Heart right ventricle (tissue), 16 donors: ENCODE results near the gene C16orf90. TPM values are rescaled to one million over a fixed set of nuclear protein-coding genes. Genes with fewer than 3 reads are reported as not detected.

ENCODE experiments used
- ATAC-seq, 8 donors: fragments of 200-7000 bp; cut with Tn5 transposase; one replicate each; pipeline ENCODE4 v1.9.1; 2020; ENCODE audit warnings: mild to moderate bottlenecking in 8 of 8, moderate library complexity in 8 of 8, moderate number of reproducible peaks in 1 of 8
- DNase-seq, 2 donors: peaks; one replicate each; pipeline ENCODE4 v3.0.0-alpha.2; 2020
- H3K27ac ChIP-seq, 10 donors: fragments of 200-600 bp; sonication (generic) in 2 of 10; one replicate each; pipeline versions ENCODE4 v1.5.0 to v1.8.0; 2020 to 2022; ENCODE audit warnings: mild to moderate bottlenecking in 3 of 10
- H3K27me3 ChIP-seq, 7 donors: fragments of 200-600 bp; one replicate each; pipeline ENCODE4 v1.8.0; 2021 to 2022; ENCODE audit warnings: mild to moderate bottlenecking in 2 of 7
- H3K36me3 ChIP-seq, 9 donors: fragments of 200-600 bp; sonication (generic) in 1 of 9; one replicate each; pipeline versions ENCODE4 v1.5.0 to v1.8.0; 2020 to 2022; ENCODE audit warnings: mild to moderate bottlenecking in 2 of 9
- H3K4me1 ChIP-seq, 9 donors: fragments of 200-600 bp; sonication (generic) in 1 of 9; one replicate each; pipeline versions ENCODE4 v1.5.0 to v1.8.0; 2020 to 2022; ENCODE audit warnings: mild to moderate bottlenecking in 4 of 9
- H3K4me3 ChIP-seq, 10 donors: fragments of 200-600 bp; sonication (generic) in 2 of 10; one replicate each; pipeline versions ENCODE4 v1.5.0 to v1.8.0; 2020 to 2022; ENCODE audit warnings: mild to moderate bottlenecking in 7 of 10, moderate library complexity in 2 of 10
- H3K9me3 ChIP-seq, 11 donors: fragments of 200-600 bp in 10 of 11; sonication (generic) in 2 of 11; one replicate each; pipeline versions ENCODE4 v1.5.0 to v1.8.0; 2013 to 2022; ENCODE audit warnings: mild to moderate bottlenecking in 2 of 11, control low read depth in 1 of 11, moderate library complexity in 1 of 11
- CTCF ChIP-seq, 9 donors: fragments of 200-600 bp; sonication (generic) in 2 of 9; IDR thresholded peaks; one replicate each; pipeline versions ENCODE4 v1.5.0 to v1.8.0; 2021 to 2022; ENCODE audit warnings: antibody characterized with exemption in 9 of 9, mild to moderate bottlenecking in 5 of 9, moderate library complexity in 1 of 9
- WGBS, 2 donors: extraction: QIAGEN DNeasy Blood & Tissue Kit; methylation state at CpG; one replicate each; pipeline ENCODE4 v1.1.7; 2013; ENCODE audit warnings: inconsistent platforms in 1 of 2; 5-methylcytosine and 5-hydroxymethylcytosine counted together
- intact Hi-C, 10 donors: fragments of 100-400 bp; cut with DNase I; formaldehyde crosslinking; loops; one replicate each; pipeline versions ENCODE4 v1.11.1 to v1.14.2; 2022
- long read RNA-seq, 3 donors: library from polyadenylated mRNA; unstranded; transcript quantifications; one replicate each; pipeline ENCODE4 v2.0.0, GENCODE V29; 2020 to 2021
- polyA plus RNA-seq, 2 donors: library from polyadenylated mRNA; stranded (reverse); fragments of 200-250 nt; gene quantifications; one replicate each; pipeline ENCODE4 v1.2.3, GENCODE V29; 2013
- total RNA-seq, 10 donors: library from RNA; stranded (reverse); fragmentation: NEBNext Ultra II Directional in 3 of 10; extraction: Animal tissue kit (Norgen Biotek cat#: 25700) in 3 of 10; gene quantifications; one replicate each; pipeline versions ENCODE4 v1.2.1 to v1.2.4, GENCODE V29; 2021 to 2023
- donor health status: Arrhythmogenic right ventricular cardiomyopathy.
- donor health status: ischemic (EF 13 %, LVEDD 7.1; RV severe dilation, severe dysfunction).
- donor health status: healthy with polysubstance abuse.
- donor health status: DM: no; HTN: yes; CAD: no.
- donor health status: DM: no; HTN: no; CAD: no.
- donor health status: ischemic (EF 25% LVEDD 6.9; RV normal size, moderate dysfunction).
- donor health status: ischemic (EF 25% LVEDD 5.7; RV mildly dilated, moderate dysfunction).
- donor health status: healthy.
- donor health status: DM: yes; HTN: yes; CAD: no.
- donor health status: Ischemic cardiomyopathy.
- donor health status: ischemic (EF 35%, LVEDD 5.7; RV mildly dilated, moderate dysfunction).
- donor health status: nonischemic (EF 11% LVEDD 7.7; RV severe dilation, severe dysfunction).
- donor health status: DM: yes; HTN: yes; CAD: no.
- donor health status: PGD.
- donor health status: ischemic (EF 29% LVEDD 5.4; RV normal size, mild dysfunction).
- donor health status: nonischemic (EF 23%, LVEDD 6.1; RV moderate dilation, normal function).

The C16orf90 gene, protein sequence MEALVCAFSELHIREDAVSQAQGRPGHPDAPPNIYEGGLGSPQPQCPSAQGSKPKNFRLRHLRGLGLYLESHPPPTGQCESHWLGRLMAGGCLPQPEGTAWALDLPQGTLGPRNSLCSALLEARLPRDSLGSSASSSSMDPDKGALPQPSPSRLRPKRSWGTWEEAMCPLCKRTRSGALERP
- not detected for total RNA-seq
- not detected for polyA plus RNA-seq
- long read RNA-seq, donor 1, result 0 reads
- long read RNA-seq, donor 2, result 0 reads
- long read RNA-seq, donor 3, result 0 reads

GRCh38 chr16:3495176-3495575, at the start of gene C16orf90:
TSS of gene C16orf90 (minus strand) at chr16:3495489. CDS start at chr16:3495421, 68 bp downstream.
- no peak for DNase-seq
- Histone ChIP-seq H3K27me3 (no peaks in the 10 kb centered on the region), H3K9me3 (no peaks in the 10 kb centered on the region), H3K36me3 (no peaks in the 10 kb centered on the region), H3K27ac (no peak within 1 kb of the TSS), H3K4me1 (peaks cover 2 to 21% (median 7%) of the 10 kb centered on the region in 9 donors), H3K4me3 (no peak within 1 kb of the TSS)
- TF ChIP-seq CTCF (IDR thresholded peaks at IDR 0.05), result no peak
- ATAC-seq, result no peak
- WGBS, 2 donors, result 84 to 85% methylated on average over 3 of the region's 3 CpGs
- intact Hi-C loops, result loop anchor here in 3 of 10 donors (10.0 kb wide), 3 partner anchors 60 to 310 kb away; partner anchors contain the start of gene OR1F1 (in 1 of the 3)

GRCh38 chr16:3542601-3543373, 47.5 kb upstream of the C16orf90 start:
- Histone ChIP-seq H3K36me3 (peaks cover 0 to 47% (median 12%) of the 10 kb centered on the region in 9 donors), H3K27ac (no peak overlapping the region), H3K9me3 (no peaks in the 10 kb centered on the region), H3K4me1 (peaks cover 0 to 8% (median 0%) of the 10 kb centered on the region in 9 donors), H3K27me3 (no peaks in the 10 kb centered on the region), H3K4me3 (no peak overlapping the region)
- WGBS, 2 donors, result 81 to 83% methylated on average over 6 of the region's 6 CpGs
- DNase-seq, result no peak
- no peak for ATAC-seq
- TF ChIP-seq CTCF (IDR thresholded peaks at IDR 0.05), result no peak
- intact Hi-C loops, result no loop called here

GRCh38 chr16:3541527-3542155, 46.4 kb upstream of the C16orf90 start:
- ATAC-seq, result no peak
- no peaks in the 10 kb centered on the region for H3K9me3 ChIP-seq
- no peak overlapping the region for H3K4me3 ChIP-seq
- H3K27me3 ChIP-seq, result no peaks in the 10 kb centered on the region
- WGBS, 2 donors, result 87 to 89% methylated on average over 13 of the region's 13 CpGs
- intact Hi-C loops, result no loop called here
- no peak for DNase-seq
- H3K36me3 ChIP-seq, result peaks cover 0 to 58% (median 12%) of the 10 kb centered on the region in 9 donors
- peaks cover 0 to 10% (median 0%) of the 10 kb centered on the region in 9 donors for H3K4me1 ChIP-seq
- no peak overlapping the region for H3K27ac ChIP-seq
- no peak for TF ChIP-seq CTCF (IDR thresholded peaks at IDR 0.05)

DNA sequence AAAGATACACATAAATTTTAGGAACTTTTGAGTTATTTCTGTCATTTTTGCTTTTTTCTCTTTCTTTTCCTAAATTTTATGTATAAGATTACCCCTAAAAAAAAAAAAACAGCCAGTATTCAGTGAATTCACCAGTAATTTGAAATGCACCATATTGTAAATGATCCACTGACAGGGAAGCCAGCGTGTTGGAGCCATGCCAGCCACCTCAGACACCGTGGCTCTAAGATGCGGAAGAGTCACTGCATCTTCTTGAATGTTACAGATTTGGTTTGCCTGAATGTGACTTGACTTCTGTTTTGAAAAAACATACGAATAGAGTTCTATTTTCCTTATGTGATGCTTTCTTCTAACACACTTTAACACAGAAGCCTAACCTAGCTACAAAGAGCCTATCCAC, 42.9 kb upstream of the C16orf90 start:
- Histone ChIP-seq H3K9me3 (no peaks in the 10 kb centered on the region), H3K4me1 (peaks cover 0 to 17% (median 0%) of the 10 kb centered on the region in 9 donors), H3K27me3 (no peaks in the 10 kb centered on the region), H3K27ac (no peak overlapping the region), H3K4me3 (no peak overlapping the region), H3K36me3 (peaks cover 0 to 92% (median 20%) of the 10 kb centered on the region in 9 donors)
- ATAC-seq (no peak), DNase-seq (no peak)
- WGBS, 2 donors, result 78 to 82% methylated on average over 4 of the region's 4 CpGs
- no peak for TF ChIP-seq CTCF (IDR thresholded peaks at IDR 0.05)
- intact Hi-C loops, result no loop called here
